Astrocyte (in vitro differentiated cells and primary cell): ENCODE data around the gene OSM. TPM values are rescaled to one million over a fixed set of nuclear protein-coding genes. Genes with fewer than 3 reads are reported as not detected.

Source experiments
- DNase-seq: peaks from one replicate; pipeline ENCODE4 v3.0.0-alpha.2; 2010; ENCODE audit warnings: low read depth
- FAIRE-seq: peaks from 2 replicates; lab custom pipeline; 2011; peaks lifted over from hg19 to GRCh38; lab: Jason Lieb, UNC
- H2AFZ ChIP-seq: 2 replicates; pipeline ENCODE4 v1.6.0; 2012; ENCODE audit warnings: low read depth, low read length, inconsistent platforms
- H3K27ac ChIP-seq: 2 replicates; pipeline ENCODE4 v1.5.1; 2011; ENCODE audit warnings: low read depth, low read length, inconsistent platforms
- H3K27me3 ChIP-seq: 2 replicates; pipeline ENCODE4 v1.6.0; 2011; ENCODE audit warnings: low read length, inconsistent platforms; ENCODE audit not compliant: insufficient read depth
- H3K36me3 ChIP-seq: 2 replicates; pipeline ENCODE4 v1.5.1; 2011; ENCODE audit warnings: low read length, inconsistent platforms; ENCODE audit not compliant: insufficient read depth
- H3K4me1 ChIP-seq: 2 replicates; pipeline ENCODE4 v1.5.1; 2011; ENCODE audit warnings: low read length, inconsistent platforms; ENCODE audit not compliant: insufficient read depth
- H3K4me2 ChIP-seq: 2 replicates; pipeline ENCODE4 v1.6.0; 2012; ENCODE audit warnings: low read length, inconsistent platforms
- H3K4me3 ChIP-seq: 2 replicates; pipeline ENCODE4 v1.5.1; 2011; ENCODE audit warnings: low read depth, mild to moderate bottlenecking, low read length, inconsistent platforms; ENCODE audit not compliant: insufficient read depth
- H3K79me2 ChIP-seq: 2 replicates; pipeline ENCODE4 v1.6.0; 2012; ENCODE audit warnings: mild to moderate bottlenecking, low read length, inconsistent platforms; ENCODE audit not compliant: insufficient read depth
- H3K9ac ChIP-seq: 2 replicates; pipeline ENCODE4 v1.6.0; 2012; ENCODE audit warnings: mild to moderate bottlenecking, low read length, inconsistent platforms
- H3K9me3 ChIP-seq: 2 replicates; pipeline ENCODE4 v1.5.1; 2012; ENCODE audit warnings: low read depth, mild to moderate bottlenecking, low read length, inconsistent platforms; ENCODE audit not compliant: insufficient read depth
- H4K20me1 ChIP-seq: 2 replicates; pipeline ENCODE4 v1.6.0; 2012; ENCODE audit warnings: low read length, inconsistent platforms; ENCODE audit not compliant: insufficient read depth
- H3K27ac Mint-ChIP-seq: one replicate; pipeline ENCODE4 v1.8.0; 2021; ENCODE audit warnings: mild to moderate bottlenecking, mixed read lengths; ENCODE audit not compliant: unreplicated experiment
- H3K27me3 Mint-ChIP-seq: one replicate; pipeline ENCODE4 v1.8.0; 2021; ENCODE audit warnings: low read depth, mixed read lengths; ENCODE audit not compliant: unreplicated experiment
- H3K36me3 Mint-ChIP-seq: one replicate; pipeline ENCODE4 v1.8.0; 2021; ENCODE audit warnings: low read depth, mixed read lengths; ENCODE audit not compliant: unreplicated experiment
- H3K4me1 Mint-ChIP-seq: one replicate; pipeline ENCODE4 v1.8.0; 2021; ENCODE audit warnings: low read depth, mixed read lengths; ENCODE audit not compliant: unreplicated experiment
- H3K4me3 Mint-ChIP-seq: one replicate; pipeline ENCODE4 v1.8.0; 2021; ENCODE audit warnings: mild to moderate bottlenecking, moderate library complexity, mixed read lengths; ENCODE audit not compliant: unreplicated experiment
- H3K9me3 Mint-ChIP-seq: one replicate; pipeline ENCODE4 v1.8.0; 2021; ENCODE audit warnings: mild to moderate bottlenecking, mixed read lengths; ENCODE audit not compliant: unreplicated experiment
- EZH2 ChIP-seq: IDR thresholded peaks from 2 replicates; pipeline ENCODE4 v1.6.1; 2012; ENCODE audit warnings: mild to moderate bottlenecking, low read length, inconsistent platforms; ENCODE audit not compliant: insufficient read depth
- total RNA-seq: library from RNA; stranded (reverse); gene quantifications from 2 replicates; pipeline ENCODE4 v1.2.1, GENCODE V29; 2021
- TF ChIP-seq, protein P1 (sequence below): IDR thresholded peaks from 2 replicates; pipeline ENCODE4 v1.5.1; 2011; ENCODE audit warnings: low read depth, mild to moderate bottlenecking, inconsistent platforms, low read length, moderate library complexity; ENCODE audit not compliant: insufficient read depth

The OSM gene
- total RNA-seq, 1 donor from 2014 or later: not detected

DNA sequence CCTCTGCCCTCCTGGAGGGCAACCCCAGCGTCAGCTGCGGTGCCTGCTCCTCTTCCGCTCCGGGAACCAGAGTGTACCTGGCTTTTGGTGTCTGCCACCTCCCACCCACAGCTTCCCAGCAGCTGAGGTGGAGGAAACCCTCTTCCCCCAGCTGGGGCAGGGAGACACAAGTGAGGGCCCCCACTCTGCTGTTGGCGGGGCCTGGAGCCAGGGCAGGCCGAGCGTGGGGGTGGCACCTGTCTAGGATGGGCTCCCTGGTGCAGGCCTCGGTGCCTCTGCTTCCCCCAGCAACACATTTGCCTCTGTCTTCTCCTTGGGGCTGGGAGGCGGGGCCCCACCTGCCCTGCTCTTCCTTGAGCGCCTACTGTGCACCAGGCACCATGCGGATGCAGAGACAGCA lies 6.4 kb downstream of the OSM start:
- TF ChIP-seq EZH2: no peak
- TF ChIP-seq, protein P1, sequence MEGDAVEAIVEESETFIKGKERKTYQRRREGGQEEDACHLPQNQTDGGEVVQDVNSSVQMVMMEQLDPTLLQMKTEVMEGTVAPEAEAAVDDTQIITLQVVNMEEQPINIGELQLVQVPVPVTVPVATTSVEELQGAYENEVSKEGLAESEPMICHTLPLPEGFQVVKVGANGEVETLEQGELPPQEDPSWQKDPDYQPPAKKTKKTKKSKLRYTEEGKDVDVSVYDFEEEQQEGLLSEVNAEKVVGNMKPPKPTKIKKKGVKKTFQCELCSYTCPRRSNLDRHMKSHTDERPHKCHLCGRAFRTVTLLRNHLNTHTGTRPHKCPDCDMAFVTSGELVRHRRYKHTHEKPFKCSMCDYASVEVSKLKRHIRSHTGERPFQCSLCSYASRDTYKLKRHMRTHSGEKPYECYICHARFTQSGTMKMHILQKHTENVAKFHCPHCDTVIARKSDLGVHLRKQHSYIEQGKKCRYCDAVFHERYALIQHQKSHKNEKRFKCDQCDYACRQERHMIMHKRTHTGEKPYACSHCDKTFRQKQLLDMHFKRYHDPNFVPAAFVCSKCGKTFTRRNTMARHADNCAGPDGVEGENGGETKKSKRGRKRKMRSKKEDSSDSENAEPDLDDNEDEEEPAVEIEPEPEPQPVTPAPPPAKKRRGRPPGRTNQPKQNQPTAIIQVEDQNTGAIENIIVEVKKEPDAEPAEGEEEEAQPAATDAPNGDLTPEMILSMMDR: no peak
- H3K27ac ChIP-seq: no peak overlapping the region
- FAIRE-seq (no peak), DNase-seq (no peak)
- H3K9me3 ChIP-seq: no peaks in the 10 kb centered on the region
- no peak overlapping the region for H3K4me3 ChIP-seq
- Mint-ChIP-seq H3K9me3 (no peaks in the 10 kb centered on the region), H3K4me1 (peaks cover 13% of the 10 kb centered on the region), H3K4me3 (no peak overlapping the region), H3K36me3 (no peaks in the 10 kb centered on the region), H3K27me3 (peaks cover 7% of the 10 kb centered on the region), H3K27ac (no peak overlapping the region)
- no peak overlapping the region for H2AFZ ChIP-seq
- no peaks in the 10 kb centered on the region for H3K27me3 ChIP-seq
- H3K36me3 ChIP-seq: no peaks in the 10 kb centered on the region
- no peak overlapping the region for H3K9ac ChIP-seq
- no peaks in the 10 kb centered on the region for H4K20me1 ChIP-seq
- H3K79me2 ChIP-seq: no peaks in the 10 kb centered on the region
- no peak overlapping the region for H3K4me2 ChIP-seq
- H3K4me1 ChIP-seq: peaks cover 31% of the 10 kb centered on the region

DNA sequence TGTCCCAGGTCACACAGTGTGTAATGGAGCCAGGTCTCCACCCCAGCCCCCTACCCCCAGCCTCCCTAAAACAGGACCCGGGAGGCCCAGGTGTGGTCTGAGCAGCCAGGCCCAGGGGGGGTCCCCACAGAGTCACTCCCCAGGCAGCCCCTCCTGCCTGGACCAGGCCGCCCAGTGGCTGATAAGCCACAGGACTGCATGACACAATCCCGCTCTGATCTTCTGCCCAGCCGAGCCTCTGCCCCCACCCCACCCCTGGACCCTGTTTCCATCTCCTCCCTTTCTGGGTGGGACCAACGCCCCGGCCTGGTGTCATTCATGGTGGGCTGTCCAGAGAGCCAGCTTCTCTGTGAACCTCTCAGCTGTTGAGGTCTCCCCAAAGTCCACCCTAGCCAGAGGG lies 12.3 kb downstream of the OSM start:
- H3K4me3 Mint-ChIP-seq: no peak overlapping the region
- H3K4me2 ChIP-seq: peak overlapping the region; percentile 7
- H3K9ac ChIP-seq: peak overlapping the region; percentile 86
- peaks cover 28% of the 10 kb centered on the region for H3K4me1 Mint-ChIP-seq
- H3K9me3 Mint-ChIP-seq: no peaks in the 10 kb centered on the region
- no peaks in the 10 kb centered on the region for H3K9me3 ChIP-seq
- TF ChIP-seq, protein P1: no peak
- TF ChIP-seq EZH2: no peak
- no peak overlapping the region for H3K4me3 ChIP-seq
- H3K79me2 ChIP-seq: peaks cover 2% of the 10 kb centered on the region
- DNase-seq (no peak), FAIRE-seq (no peak)
- no peaks in the 10 kb centered on the region for H3K27me3 Mint-ChIP-seq
- H3K36me3 Mint-ChIP-seq: no peaks in the 10 kb centered on the region
- peak overlapping the region; percentile 95 for H3K27ac ChIP-seq
- no peaks in the 10 kb centered on the region for H4K20me1 ChIP-seq
- H3K4me1 ChIP-seq: peaks cover 74% of the 10 kb centered on the region
- H3K27ac Mint-ChIP-seq: no peak overlapping the region
- no peak overlapping the region for H2AFZ ChIP-seq
- no peaks in the 10 kb centered on the region for H3K36me3 ChIP-seq
- H3K27me3 ChIP-seq: no peaks in the 10 kb centered on the region

DNA sequence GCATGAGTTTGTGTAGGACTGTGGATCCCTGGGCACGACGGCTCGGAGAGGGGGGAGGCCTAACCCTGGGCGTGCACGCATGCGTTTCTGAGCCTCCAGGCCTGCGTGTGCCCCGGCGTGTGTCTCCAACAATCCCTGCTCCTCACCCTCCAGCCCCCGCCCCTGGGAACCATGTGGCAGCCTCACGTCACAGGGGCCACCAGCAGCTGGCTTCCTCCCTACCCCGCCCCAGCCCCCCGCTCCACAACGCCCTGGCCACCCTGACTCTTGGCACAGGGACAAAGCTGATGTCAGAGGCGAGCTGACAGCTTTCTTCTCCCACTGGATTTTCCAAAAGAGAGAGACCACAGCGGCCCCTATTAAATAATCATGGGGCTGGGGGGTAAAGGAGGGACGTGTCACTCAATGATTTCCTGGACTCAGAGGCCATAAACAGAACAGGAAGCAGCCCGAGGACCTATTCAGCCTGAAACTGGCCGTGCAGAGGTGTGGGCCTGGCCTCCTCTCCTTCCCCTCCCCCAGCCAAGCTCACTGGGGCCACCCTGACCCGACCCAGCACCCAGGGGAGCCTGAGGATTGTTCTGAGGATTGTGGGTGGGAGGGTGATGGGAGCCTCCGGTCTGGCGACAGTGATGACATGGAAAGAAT lies 13.3 kb downstream of the OSM start:
- Histone ChIP-seq H3K36me3 (no peaks in the 10 kb centered on the region), H2AFZ (peak overlapping the region; percentile 44), H3K9me3 (no peaks in the 10 kb centered on the region), H4K20me1 (no peaks in the 10 kb centered on the region), H3K27ac (peak overlapping the region; percentile 95), H3K9ac (peak overlapping the region; percentile 100), H3K4me2 (peak overlapping the region; percentile 53), H3K79me2 (peaks cover 3% of the 10 kb centered on the region), H3K27me3 (no peaks in the 10 kb centered on the region), H3K4me1 (peaks cover 83% of the 10 kb centered on the region), H3K4me3 (no peak overlapping the region)
- Mint-ChIP-seq H3K4me1 (peaks cover 32% of the 10 kb centered on the region), H3K36me3 (no peaks in the 10 kb centered on the region), H3K4me3 (peak overlapping the region; percentile 5), H3K27ac (peak overlapping the region; percentile 60), H3K27me3 (no peaks in the 10 kb centered on the region), H3K9me3 (peaks cover 2% of the 10 kb centered on the region)
- TF ChIP-seq EZH2: no peak
- TF ChIP-seq, protein P1: no peak
- DNase-seq (peak; percentile 69), FAIRE-seq (no peak)
